ENCODE results near the gene DAG1. TPM values are rescaled to one million over a fixed set of nuclear protein-coding genes. Genes with fewer than 3 reads are reported as not detected.

The DAG1 gene
- total RNA-seq, 1 experiment from 2014 or later = 93.0 TPM

DNA sequence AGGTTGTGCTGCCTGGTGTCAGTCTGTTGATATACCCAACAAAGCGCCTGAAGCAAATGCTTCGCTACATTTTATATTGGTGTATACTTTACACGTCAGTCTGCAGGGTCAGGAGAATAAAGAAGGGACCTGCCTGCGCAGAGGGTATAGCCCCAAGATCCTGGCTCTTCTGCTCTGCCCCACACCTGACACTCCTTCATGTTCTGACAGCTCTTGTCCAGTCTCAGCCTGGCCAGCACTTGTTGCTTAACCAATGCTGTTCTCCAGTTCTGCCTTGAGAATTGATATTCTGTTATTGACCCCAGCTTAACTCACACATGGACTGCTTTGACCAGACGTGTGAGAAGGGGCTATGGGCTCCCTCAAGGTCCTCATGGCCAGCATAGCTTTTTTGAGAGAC, 48.4 kb downstream of the DAG1 start:
- Histone ChIP-seq H3K27me3 (ENCODE audit: insufficient read depth, low read length) (no peaks in the 10 kb centered on the region), H3K23me2 (ENCODE audit: insufficient read length, low read depth, low read length, poor library complexity, severe bottlenecking) (no peaks in the 10 kb centered on the region), H3K27ac (ENCODE audit: insufficient read length, low read depth, low read length) (no peak overlapping the region), H2BK120ac (ENCODE audit: low read depth, low read length, poor library complexity, severe bottlenecking) (no peak overlapping the region), H3K18ac (ENCODE audit: insufficient read length, low read depth, low read length) (no peak overlapping the region), H4K5ac (ENCODE audit: insufficient read length, low read depth, low read length) (no peak overlapping the region), H3K79me1 (ENCODE audit: insufficient read depth, low read depth, low read length, poor library complexity, severe bottlenecking) (no peaks in the 10 kb centered on the region), H3K79me2 (ENCODE audit: insufficient read depth, low read length) (no peaks in the 10 kb centered on the region), H2BK12ac (ENCODE audit: insufficient read length, low read depth, low read length) (no peak overlapping the region), H2BK20ac (ENCODE audit: low read depth, low read length, poor library complexity, severe bottlenecking) (no peak overlapping the region), H4K91ac (ENCODE audit: insufficient read length, low read depth, low read length) (no peak overlapping the region), H4K20me1 (ENCODE audit: control insufficient read depth, insufficient read depth, insufficient read length) (no peaks in the 10 kb centered on the region), H3K9me3 (ENCODE audit: control insufficient read depth, low read depth, low read length) (no peaks in the 10 kb centered on the region), H2AK5ac (ENCODE audit: insufficient read length, low read length) (no peak overlapping the region), H3K9ac (ENCODE audit: extremely low read depth, insufficient read length, low read length) (no peak overlapping the region), H3K23ac (ENCODE audit: insufficient read length, low read depth, low read length) (no peak overlapping the region), H3T11ph (ENCODE audit: low read length) (no peak overlapping the region), H3K56ac (ENCODE audit: insufficient read length, low read depth, low read length) (no peak overlapping the region), H2AFZ (ENCODE audit: low read length) (no peak overlapping the region), H3K4me1 (ENCODE audit: insufficient read depth, low read length) (no peaks in the 10 kb centered on the region), H2BK15ac (ENCODE audit: low read depth, low read length) (no peak overlapping the region), H3K4me2 (ENCODE audit: insufficient read depth, insufficient read length, low read length) (no peak overlapping the region), H3K4ac (ENCODE audit: low read depth, low read length) (no peak overlapping the region), H4K8ac (replicated peaks; ENCODE audit: insufficient read length, low read depth, low read length) (no peak overlapping the region), H3K14ac (ENCODE audit: insufficient read depth, low read length) (no peak overlapping the region), H2BK5ac (ENCODE audit: insufficient read length, low read length) (no peak overlapping the region)
- H3K4me3 Mint-ChIP-seq = no peak overlapping the region
- H3K27ac Mint-ChIP-seq = 0 out of 7 replicates have a peak overlapping the region, but pooled peaks of 2 of the 3 experiments have one; percentile 38 to 62
- WGBS (ENCODE audit: extremely low coverage, insufficient read length, low lambda C conversion rate) = no CpG with 5 or more reads among the region's 5 CpGs
- H3K27me3 Mint-ChIP-seq (ENCODE audit: low read depth) = no peaks in the 10 kb centered on the region
- peaks cover 16 to 67% (median 54%) of the 10 kb centered on the region in 3 experiments; a peak in 6 of 7 replicates for H3K36me3 Mint-ChIP-seq (ENCODE audit: insufficient read depth in 1 of 3, low read depth in 3 of 3)
- DNase-seq = no peak
- H3K4me1 Mint-ChIP-seq = peaks cover 12 to 14% of the 10 kb centered on the region in 2 experiments
- H3K9me3 Mint-ChIP-seq = no peaks in the 10 kb centered on the region; a peak in 1 of 5 replicates
- TF ChIP-seq, protein P1, sequence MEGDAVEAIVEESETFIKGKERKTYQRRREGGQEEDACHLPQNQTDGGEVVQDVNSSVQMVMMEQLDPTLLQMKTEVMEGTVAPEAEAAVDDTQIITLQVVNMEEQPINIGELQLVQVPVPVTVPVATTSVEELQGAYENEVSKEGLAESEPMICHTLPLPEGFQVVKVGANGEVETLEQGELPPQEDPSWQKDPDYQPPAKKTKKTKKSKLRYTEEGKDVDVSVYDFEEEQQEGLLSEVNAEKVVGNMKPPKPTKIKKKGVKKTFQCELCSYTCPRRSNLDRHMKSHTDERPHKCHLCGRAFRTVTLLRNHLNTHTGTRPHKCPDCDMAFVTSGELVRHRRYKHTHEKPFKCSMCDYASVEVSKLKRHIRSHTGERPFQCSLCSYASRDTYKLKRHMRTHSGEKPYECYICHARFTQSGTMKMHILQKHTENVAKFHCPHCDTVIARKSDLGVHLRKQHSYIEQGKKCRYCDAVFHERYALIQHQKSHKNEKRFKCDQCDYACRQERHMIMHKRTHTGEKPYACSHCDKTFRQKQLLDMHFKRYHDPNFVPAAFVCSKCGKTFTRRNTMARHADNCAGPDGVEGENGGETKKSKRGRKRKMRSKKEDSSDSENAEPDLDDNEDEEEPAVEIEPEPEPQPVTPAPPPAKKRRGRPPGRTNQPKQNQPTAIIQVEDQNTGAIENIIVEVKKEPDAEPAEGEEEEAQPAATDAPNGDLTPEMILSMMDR (conservative IDR thresholded peaks at IDR 0.05) = no peak

Data from H9 (cell line).